Activated CD4-positive, alpha-beta T cell treated with anti-CD3 and anti-CD28 coated beads, Interleukin-2, amount 10 ng/mL, durations not matched to agents 24 days and 14 days (primary cell): ENCODE data around the gene TREM2. TPM values are rescaled to one million over a fixed set of nuclear protein-coding genes. Genes with fewer than 3 reads are reported as not detected.

Experiments
- DNase-seq: peaks from one replicate; pipeline ENCODE4 v3.0.0; 2022
- H3K27ac Mint-ChIP-seq: one replicate; pipeline ENCODE4 v1.8.0; 2022; ENCODE audit warnings: mild to moderate bottlenecking, mixed read lengths
- H3K27me3 Mint-ChIP-seq: one replicate; pipeline ENCODE4 v1.8.0; 2022; ENCODE audit warnings: mixed read lengths
- H3K36me3 Mint-ChIP-seq: one replicate; pipeline ENCODE4 v1.8.0; 2022; ENCODE audit warnings: low read depth, mild to moderate bottlenecking, mixed read lengths
- H3K4me1 Mint-ChIP-seq: one replicate; pipeline ENCODE4 v1.8.0; 2021; ENCODE audit warnings: mixed read lengths
- H3K4me3 Mint-ChIP-seq: one replicate; pipeline ENCODE4 v1.8.0; 2022; ENCODE audit warnings: mild to moderate bottlenecking, moderate library complexity, mixed read lengths
- H3K9me3 Mint-ChIP-seq: one replicate; pipeline ENCODE4 v1.8.0; 2021; ENCODE audit warnings: mixed read lengths
- intact Hi-C: fragments of 100-400 bp; cut with micrococcal nuclease; formaldehyde crosslinking; loops from one replicate; pipeline ENCODE4 v1.15.1; 2023
- total RNA-seq: library from RNA; stranded (reverse); gene quantifications from 2 replicates; pipeline ENCODE4 v1.2.3, GENCODE V29; 2022

TREM2 gene
- total RNA-seq, 1 donor from 2014 or later = not detected

DNA sequence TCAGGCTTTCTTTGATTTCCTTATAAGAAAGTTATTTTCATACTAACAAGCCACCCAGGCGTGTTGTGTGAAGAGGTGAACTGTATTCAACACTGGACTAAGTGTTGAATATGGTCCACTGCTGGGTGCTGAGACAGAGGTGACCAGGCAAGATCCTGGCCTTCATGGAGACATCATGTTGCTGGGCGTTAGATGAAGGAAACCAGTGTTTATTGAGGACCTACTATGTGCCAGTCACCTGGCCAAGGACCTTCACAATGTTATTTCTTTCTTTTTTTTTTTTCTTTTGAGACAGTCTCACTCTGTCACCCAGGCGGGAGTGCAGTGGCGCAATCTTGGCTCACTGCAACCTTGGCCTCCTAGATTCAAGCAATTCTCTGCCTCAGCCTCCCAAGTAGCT is 6.9 kb downstream of the TREM2 start:
- peak; percentile 46 for DNase-seq
- H3K4me3 Mint-ChIP-seq = no peak overlapping the region
- H3K27me3 Mint-ChIP-seq = peaks cover 17% of the 10 kb centered on the region
- peaks cover 2% of the 10 kb centered on the region for H3K4me1 Mint-ChIP-seq
- no peak overlapping the region for H3K27ac Mint-ChIP-seq
- no peaks in the 10 kb centered on the region for H3K36me3 Mint-ChIP-seq
- intact Hi-C loops = no loop called here
- no peaks in the 10 kb centered on the region for H3K9me3 Mint-ChIP-seq

DNA sequence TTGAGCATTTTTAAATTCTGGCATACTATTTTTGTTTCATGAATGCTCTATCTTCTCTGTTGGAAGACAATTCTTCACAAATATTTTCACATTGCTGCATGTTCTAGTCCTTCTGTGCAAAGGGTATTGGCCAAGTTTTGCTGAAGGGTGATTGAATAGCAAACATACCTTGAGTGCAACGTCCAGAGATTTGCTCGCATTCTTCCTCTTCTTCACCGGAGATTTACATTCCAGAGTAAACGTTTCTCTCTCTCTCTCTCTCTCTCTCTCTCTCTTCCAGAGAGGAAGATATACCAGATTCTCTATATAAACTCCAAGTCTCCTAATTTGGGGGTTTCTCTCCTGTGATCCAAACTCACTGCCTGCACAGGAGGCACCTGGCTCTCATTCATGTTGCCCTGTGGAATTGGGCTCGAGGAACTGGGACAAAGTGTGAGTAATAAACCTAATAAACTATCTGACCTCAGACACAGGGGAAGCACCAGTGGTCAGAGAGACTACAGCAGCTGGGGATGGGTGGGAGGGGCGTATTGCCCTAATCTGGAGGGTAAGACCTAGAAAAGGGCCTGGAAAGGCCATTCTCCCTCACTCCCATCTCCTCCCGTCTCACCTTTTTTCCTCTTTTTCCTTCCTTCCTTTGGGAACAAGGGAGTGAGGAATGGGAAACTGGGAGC is 7.6 kb downstream of the TREM2 start:
- no peak overlapping the region for H3K4me3 Mint-ChIP-seq

DNA sequence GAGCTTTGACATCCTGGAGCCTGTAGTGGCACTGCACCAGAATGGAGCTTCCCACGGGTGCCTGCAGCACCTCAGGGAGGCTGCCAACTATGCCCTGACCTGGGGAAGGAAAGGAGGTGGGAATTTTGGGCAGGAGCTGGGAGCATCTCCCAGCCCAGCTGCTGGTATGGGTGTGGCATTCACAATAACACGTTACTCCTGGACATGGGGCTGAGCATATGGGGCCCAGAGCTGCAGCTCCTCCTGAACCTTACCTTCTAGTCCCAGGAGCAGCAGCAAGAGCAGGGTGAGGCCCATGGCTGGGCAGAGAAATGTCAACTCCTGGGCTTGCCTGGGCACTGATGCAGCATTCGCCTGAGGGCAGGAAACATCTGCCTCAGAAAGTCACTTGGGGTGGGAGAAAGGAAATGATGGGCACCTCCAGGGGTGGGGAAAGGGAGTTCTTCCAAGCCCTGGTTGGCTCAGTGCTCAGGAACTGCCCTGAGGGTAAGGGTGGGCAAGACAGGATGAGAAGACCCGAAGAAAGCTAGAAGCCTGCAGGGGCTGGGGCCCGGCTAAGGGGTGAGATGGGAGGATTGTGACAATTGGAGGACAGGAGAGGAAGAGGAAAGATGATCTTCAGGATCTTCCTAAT is 8.8 kb downstream of the TREM2 start, which contains the start of gene TREML1:
Gene TREML1 (minus strand): TSS at position 356 of the 634 bp plus-strand sequence. CDS start 59 bp downstream, at position 297.
- peaks cover 17% of the 10 kb centered on the region for H3K27me3 Mint-ChIP-seq
- H3K9me3 Mint-ChIP-seq = no peaks in the 10 kb centered on the region
- no peak within 1 kb of the TSS for H3K4me3 Mint-ChIP-seq
- H3K4me1 Mint-ChIP-seq = peaks cover 2% of the 10 kb centered on the region
- H3K36me3 Mint-ChIP-seq = no peaks in the 10 kb centered on the region
- H3K27ac Mint-ChIP-seq = no peak within 1 kb of the TSS
- intact Hi-C loops = no loop called here
- DNase-seq = peak; percentile 44

More for the DNA sequence above, 7.6 kb downstream of the TREM2 start:
- Mint-ChIP-seq H3K27ac (no peak overlapping the region), H3K36me3 (no peaks in the 10 kb centered on the region), H3K9me3 (no peaks in the 10 kb centered on the region), H3K4me1 (peaks cover 2% of the 10 kb centered on the region), H3K27me3 (peaks cover 17% of the 10 kb centered on the region)
- intact Hi-C loops = no loop called here
- peak; percentile 13 for DNase-seq

DNA sequence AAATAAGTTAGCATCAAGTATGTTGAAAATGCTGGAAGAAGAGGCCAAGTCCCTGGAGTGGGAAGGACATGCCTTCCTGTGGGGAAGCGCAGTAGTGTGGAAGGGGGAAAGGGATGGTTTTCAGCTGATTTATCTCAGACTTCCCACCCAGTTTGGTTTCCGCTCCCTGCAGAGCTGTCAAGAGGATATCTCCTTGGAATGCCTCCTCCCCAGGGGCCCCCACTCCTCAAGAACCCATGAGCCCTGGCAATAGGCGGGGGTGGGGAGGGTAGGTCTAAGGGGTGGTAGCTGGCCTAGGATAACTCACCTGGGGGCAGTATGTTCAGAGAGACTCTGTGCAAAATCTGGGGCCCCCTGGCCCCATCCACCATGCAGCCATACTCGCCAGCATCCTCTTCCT is 9.5 kb downstream of the TREM2 start:
- Mint-ChIP-seq H3K27me3 (peaks cover 17% of the 10 kb centered on the region), H3K27ac (no peak overlapping the region), H3K4me1 (peaks cover 7% of the 10 kb centered on the region), H3K4me3 (no peak overlapping the region), H3K9me3 (no peaks in the 10 kb centered on the region), H3K36me3 (no peaks in the 10 kb centered on the region)
- intact Hi-C loops = no loop called here
- no peak for DNase-seq

DNA sequence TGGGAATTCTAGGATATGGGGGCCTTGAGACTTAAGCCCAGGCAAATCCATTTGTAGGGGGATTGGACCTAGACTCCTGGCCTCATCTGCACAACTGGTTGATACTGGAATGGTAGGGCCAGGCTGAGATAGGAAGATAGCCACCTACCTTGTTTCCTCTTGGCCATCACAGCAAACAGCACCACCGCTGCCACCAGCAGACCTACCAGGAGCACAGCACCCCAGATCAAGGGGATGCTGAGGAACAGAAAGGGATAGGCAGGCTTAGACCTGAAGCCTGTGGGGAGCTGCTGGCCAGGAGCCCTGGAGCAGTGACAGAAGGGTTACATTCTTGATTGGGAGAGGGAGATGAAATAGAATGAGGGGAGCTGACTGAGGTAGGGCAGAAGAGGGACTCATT is 12.2 kb downstream of the TREM2 start:
- no peak overlapping the region for H3K4me3 Mint-ChIP-seq
- H3K36me3 Mint-ChIP-seq = peaks cover 2% of the 10 kb centered on the region
- no peak overlapping the region for H3K27ac Mint-ChIP-seq
- H3K9me3 Mint-ChIP-seq = no peaks in the 10 kb centered on the region
- H3K4me1 Mint-ChIP-seq = peaks cover 22% of the 10 kb centered on the region
- intact Hi-C loops = no loop called here
- no peak for DNase-seq
- peaks cover 8% of the 10 kb centered on the region for H3K27me3 Mint-ChIP-seq

DNA sequence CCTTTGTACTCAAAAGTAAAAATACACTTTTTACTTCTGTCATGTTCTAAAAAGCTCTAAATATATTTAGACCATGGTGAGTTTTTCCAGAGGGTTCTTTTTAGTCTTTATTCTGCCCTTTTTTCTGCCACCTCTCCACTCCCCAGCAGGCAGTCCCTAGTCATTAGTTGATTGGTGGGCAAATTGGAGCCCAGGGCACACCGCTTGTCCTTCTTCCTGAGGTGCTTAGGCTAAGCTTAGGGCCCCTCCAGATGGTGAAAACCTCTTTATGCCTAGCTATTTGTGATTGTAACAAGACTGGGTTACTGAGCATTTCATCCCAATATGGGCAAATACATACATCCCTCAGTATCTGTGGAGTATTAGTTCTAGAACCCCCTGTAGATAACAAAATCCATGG is 15.0 kb downstream of the TREM2 start:
- H3K4me1 Mint-ChIP-seq = peaks cover 20% of the 10 kb centered on the region
- no peak overlapping the region for H3K27ac Mint-ChIP-seq
- H3K9me3 Mint-ChIP-seq = no peaks in the 10 kb centered on the region
- intact Hi-C loops = no loop called here
- H3K36me3 Mint-ChIP-seq = peaks cover 5% of the 10 kb centered on the region
- no peaks in the 10 kb centered on the region for H3K27me3 Mint-ChIP-seq
- peak overlapping the region; percentile 33 for H3K4me3 Mint-ChIP-seq
- no peak for DNase-seq

DNA sequence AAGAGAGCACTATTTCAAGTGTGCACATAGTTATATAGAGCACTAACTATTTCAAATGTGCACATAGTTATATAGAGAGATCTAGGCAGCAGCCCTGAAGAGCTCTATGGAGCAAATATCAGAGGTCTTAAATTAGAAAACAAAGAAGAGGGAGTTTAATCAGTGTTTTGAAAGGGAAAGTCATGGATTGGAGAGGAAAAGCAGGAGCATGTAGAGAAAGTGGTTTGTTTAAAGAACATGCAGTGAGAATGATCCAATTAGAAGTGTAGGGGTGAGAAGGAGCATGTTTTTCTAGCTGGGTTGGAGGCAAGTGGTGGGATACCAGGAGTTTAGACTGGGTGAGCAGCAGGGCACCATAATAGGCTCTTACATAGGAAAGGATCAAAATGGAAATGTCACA is 26.0 kb downstream of the TREM2 start:
- H3K27ac Mint-ChIP-seq = no peak overlapping the region
- no peak overlapping the region for H3K4me3 Mint-ChIP-seq
- no peaks in the 10 kb centered on the region for H3K4me1 Mint-ChIP-seq
- peaks cover 4% of the 10 kb centered on the region for H3K36me3 Mint-ChIP-seq
- no peaks in the 10 kb centered on the region for H3K27me3 Mint-ChIP-seq
- no peaks in the 10 kb centered on the region for H3K9me3 Mint-ChIP-seq
- intact Hi-C loops = no loop called here
- no peak for DNase-seq

DNA sequence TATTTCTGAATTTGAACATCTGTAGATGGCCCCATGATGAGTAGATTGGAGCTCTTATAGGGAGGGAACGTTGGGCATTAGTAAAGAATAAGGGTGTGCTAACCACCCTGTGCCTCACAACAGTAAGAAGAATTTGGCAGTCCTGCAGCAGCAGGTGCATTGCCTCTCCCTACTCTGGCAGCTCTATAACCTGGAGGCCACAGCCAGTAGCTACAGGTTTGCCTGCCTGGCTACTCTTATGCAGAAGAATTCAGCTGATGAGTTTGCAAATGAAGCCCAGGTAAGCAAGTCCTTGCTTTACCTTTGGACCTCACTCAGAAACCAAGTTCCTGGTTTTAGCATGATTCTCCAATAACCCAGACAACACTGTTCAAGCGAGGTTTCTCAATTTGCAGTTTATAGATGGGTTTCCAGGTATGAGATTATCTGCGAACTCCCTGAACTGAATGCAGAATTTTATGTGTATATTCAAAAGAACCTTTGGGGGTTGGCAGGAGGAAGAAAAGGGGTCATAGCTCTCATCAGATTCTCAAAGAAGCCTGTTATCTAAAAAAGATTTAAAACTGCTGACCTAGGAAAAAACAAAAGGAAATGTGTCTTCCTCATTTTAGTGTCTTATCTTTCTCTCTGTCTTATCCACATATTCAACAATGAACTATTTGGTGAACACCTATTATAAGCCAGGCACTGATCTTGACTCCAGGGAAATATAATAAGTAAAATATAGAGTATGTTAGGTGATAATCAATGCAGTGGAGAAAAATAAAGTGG is 27.7 kb downstream of the TREM2 start:
- Mint-ChIP-seq H3K27ac (no peak overlapping the region), H3K27me3 (no peaks in the 10 kb centered on the region), H3K9me3 (no peaks in the 10 kb centered on the region), H3K36me3 (peaks cover 2% of the 10 kb centered on the region), H3K4me3 (no peak overlapping the region), H3K4me1 (no peaks in the 10 kb centered on the region)
- intact Hi-C loops = no loop called here
- DNase-seq = no peak

DNA sequence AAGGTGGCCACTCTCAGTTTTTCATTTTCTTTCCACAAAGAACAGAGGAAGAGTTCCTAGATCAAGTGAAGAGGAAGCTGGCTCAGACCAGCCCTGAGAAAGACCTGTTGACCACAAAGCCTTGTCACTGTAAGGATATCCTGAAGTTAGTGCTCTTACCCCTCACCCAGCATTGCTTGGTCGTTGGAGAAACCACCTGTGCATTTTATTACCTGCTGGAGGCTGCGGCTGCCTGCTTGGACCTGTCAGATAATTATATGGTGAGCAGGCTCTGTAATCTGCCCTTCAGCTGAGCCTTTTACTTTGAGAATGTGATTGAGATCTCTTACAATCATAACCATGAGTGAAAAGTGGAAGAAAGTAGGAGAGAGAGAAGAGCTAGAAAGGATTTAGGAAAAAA is 30.7 kb downstream of the TREM2 start:
- Mint-ChIP-seq H3K4me1 (no peaks in the 10 kb centered on the region), H3K36me3 (peaks cover 5% of the 10 kb centered on the region), H3K27me3 (no peaks in the 10 kb centered on the region), H3K27ac (no peak overlapping the region), H3K4me3 (no peak overlapping the region), H3K9me3 (no peaks in the 10 kb centered on the region)
- intact Hi-C loops = no loop called here
- DNase-seq = no peak

DNA sequence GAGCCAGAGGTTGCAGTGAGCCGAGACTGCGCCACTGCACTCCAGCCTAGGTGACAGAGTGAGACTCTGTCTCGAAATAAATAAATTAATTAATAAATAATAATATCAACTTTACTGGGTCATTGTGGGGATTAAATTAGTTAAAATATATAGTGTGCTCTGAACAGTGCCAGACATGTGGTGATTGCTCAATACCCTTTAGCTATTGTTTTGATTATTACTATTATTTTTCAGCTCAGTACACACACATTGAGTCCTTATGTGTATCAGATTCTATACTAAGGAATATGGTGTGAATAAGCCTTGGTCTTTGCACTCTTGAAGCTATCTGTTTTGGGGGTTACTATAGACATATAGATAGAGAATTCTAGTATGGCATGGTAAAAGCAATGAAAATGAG is 37.6 kb downstream of the TREM2 start:
- H3K27me3 Mint-ChIP-seq = no peaks in the 10 kb centered on the region
- H3K9me3 Mint-ChIP-seq = no peaks in the 10 kb centered on the region
- H3K36me3 Mint-ChIP-seq = peaks cover 5% of the 10 kb centered on the region
- no peaks in the 10 kb centered on the region for H3K4me1 Mint-ChIP-seq
- H3K27ac Mint-ChIP-seq = no peak overlapping the region
- no peak overlapping the region for H3K4me3 Mint-ChIP-seq
- intact Hi-C loops = no loop called here
- no peak for DNase-seq

DNA sequence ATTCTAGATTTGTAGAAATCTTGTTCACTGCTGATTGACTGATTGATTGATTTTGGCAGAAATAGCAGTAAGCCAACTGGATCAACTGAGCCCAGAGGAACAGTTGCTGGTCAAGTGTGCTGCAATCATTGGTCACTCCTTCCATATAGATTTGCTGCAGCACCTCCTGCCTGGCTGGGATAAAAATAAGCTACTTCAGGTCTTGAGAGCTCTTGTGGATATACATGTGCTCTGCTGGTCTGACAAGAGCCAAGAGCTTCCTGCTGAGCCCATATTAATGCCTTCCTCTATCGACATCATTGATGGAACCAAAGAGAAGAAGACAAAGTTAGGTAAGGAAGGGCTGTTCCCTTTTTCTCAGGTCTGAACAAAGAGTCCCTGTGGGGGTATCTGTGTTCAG is 40.0 kb downstream of the TREM2 start:
- Mint-ChIP-seq H3K9me3 (no peaks in the 10 kb centered on the region), H3K27ac (no peak overlapping the region), H3K36me3 (peaks cover 2% of the 10 kb centered on the region), H3K27me3 (no peaks in the 10 kb centered on the region), H3K4me3 (no peak overlapping the region), H3K4me1 (no peaks in the 10 kb centered on the region)
- intact Hi-C loops = no loop called here
- no peak for DNase-seq

DNA sequence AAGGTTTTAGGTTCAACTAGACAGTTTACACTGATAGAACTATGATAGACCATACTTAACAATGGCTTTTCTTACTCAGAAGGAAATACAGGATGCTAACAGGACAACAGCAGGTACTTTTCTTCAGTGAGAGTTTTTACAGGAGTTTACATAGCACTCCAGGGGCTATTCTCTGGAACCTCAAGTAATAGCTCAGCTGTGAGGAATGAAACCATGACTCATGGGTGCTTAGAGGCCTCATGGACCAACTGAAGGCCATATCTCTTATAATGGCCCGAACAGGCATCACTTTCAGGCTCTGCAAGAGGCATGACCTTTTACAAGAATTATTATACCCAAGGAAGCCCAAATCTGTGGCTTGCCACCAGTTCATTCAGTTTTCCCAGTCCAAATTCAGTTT is 40.5 kb downstream of the TREM2 start:
- H3K4me3 Mint-ChIP-seq = no peak overlapping the region
- no peak overlapping the region for H3K27ac Mint-ChIP-seq
- no peak for DNase-seq
- H3K4me1 Mint-ChIP-seq = no peaks in the 10 kb centered on the region
- H3K36me3 Mint-ChIP-seq = peaks cover under 1% of the 10 kb centered on the region
- no peaks in the 10 kb centered on the region for H3K9me3 Mint-ChIP-seq
- intact Hi-C loops = no loop called here
- no peaks in the 10 kb centered on the region for H3K27me3 Mint-ChIP-seq

DNA sequence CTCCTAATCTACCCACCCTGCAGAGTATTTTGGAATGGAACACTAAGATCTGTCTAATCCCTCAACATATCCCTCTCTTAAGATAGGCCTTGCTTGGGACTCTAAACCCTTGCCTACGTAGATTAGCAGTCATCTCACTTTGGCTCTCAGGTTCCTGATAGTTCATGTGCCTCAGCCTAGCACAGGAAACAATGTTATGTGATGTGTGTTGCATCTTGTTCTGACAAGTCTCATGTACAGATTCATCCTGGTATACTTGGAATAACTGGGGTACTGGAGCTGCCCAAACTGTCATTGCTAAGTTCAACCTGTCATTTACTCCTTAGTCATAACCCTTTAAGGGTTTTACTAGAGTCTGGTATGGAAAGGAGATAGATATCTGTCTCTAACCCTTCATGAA is 42.9 kb downstream of the TREM2 start:
- H3K36me3 Mint-ChIP-seq = no peaks in the 10 kb centered on the region
- DNase-seq = no peak
- no peaks in the 10 kb centered on the region for H3K27me3 Mint-ChIP-seq
- H3K4me1 Mint-ChIP-seq = no peaks in the 10 kb centered on the region
- H3K27ac Mint-ChIP-seq = no peak overlapping the region
- intact Hi-C loops = no loop called here
- H3K4me3 Mint-ChIP-seq = no peak overlapping the region
- H3K9me3 Mint-ChIP-seq = no peaks in the 10 kb centered on the region

DNA sequence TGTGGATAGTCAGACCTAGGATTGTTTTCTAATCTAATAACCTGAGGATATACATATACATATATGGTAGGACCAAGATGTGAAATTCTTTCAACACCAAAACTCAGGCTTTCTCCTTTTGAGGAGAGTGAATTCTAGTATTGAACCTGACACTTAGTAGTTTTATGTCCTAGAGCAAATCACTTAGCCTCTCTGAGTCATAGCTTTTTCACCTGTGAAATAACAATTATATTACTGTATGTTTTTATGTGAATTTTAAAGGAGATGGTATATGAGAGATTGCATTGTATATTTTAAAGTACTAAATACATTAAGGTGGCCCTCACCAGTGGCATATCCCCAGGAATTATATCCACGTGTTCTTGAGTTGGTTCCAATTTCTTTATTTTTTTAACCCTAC is 43.4 kb downstream of the TREM2 start:
- Mint-ChIP-seq H3K4me1 (no peaks in the 10 kb centered on the region), H3K27me3 (no peaks in the 10 kb centered on the region), H3K36me3 (no peaks in the 10 kb centered on the region), H3K4me3 (no peak overlapping the region), H3K9me3 (no peaks in the 10 kb centered on the region), H3K27ac (no peak overlapping the region)
- DNase-seq = no peak
- intact Hi-C loops = no loop called here
